AG09309 (cell line): ENCODE results near the gene DDOST.

ENCODE experiments used
- DNase-seq: peaks from one replicate; pipeline ENCODE4 v3.0.0-alpha.2; 2010; ENCODE audit warnings: low read depth
- H3K4me3 ChIP-seq: 2 replicates; pipeline ENCODE4 v1.5.1; 2011; ENCODE audit warnings: mild to moderate bottlenecking, low read depth, low read length, moderate library complexity; ENCODE audit not compliant: control insufficient read depth
- CTCF ChIP-seq: IDR thresholded peaks from 2 replicates; pipeline ENCODE4 v1.5.1; 2011; ENCODE audit warnings: mild to moderate bottlenecking, low read depth, low read length, inconsistent platforms; ENCODE audit not compliant: insufficient read depth, control insufficient read depth; ENCODE audit errors: missing control alignments

Gene DDOST

GRCh38 chr1:20705203-20705755, 44.1 kb upstream of the DDOST start:
- no peak for TF ChIP-seq CTCF
- DNase-seq: no peak
- H3K4me3 ChIP-seq: no peak overlapping the region

DNA sequence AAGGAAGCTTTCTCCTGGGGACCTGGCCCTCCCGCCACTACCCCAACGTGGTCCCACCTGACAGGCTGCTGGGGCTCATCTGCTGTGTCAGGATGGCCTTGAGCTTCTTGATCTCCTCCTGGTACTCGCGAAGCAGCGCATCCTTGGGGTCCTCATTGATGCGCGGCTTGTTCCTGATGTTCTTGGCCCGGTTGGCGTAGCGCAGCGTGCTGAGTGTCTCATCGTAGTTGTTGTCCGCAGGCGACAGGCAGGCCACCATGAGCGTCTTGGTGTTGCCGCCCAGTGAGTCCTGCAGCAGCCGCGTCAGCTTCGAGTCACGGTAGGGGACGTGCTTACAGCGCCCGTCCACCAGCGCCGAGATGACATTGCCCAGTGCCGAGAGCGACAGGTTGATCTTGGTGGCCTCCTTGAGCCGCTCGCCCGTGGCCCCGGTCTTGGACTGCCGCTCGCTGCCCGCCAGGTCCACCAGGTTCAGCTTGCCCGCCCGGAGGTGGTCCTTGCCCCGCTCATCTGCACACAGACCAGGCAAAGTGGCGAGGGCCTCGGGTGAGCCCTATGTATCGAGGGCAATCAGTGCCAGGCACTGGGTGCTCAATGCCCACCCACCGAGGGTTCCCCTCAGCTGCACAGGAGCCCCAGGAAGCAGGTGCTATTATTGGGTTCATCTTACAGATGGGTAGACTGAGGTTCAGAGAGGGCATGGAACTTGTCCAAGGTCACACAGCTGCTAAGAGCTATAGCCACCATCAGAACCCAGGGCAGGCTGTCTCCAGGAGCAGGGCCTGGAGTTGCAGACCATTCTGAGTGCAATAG, 43.4 kb upstream of the DDOST start:
- DNase-seq: no peak
- H3K4me3 ChIP-seq: no peak overlapping the region
- TF ChIP-seq CTCF: no peak

DNA sequence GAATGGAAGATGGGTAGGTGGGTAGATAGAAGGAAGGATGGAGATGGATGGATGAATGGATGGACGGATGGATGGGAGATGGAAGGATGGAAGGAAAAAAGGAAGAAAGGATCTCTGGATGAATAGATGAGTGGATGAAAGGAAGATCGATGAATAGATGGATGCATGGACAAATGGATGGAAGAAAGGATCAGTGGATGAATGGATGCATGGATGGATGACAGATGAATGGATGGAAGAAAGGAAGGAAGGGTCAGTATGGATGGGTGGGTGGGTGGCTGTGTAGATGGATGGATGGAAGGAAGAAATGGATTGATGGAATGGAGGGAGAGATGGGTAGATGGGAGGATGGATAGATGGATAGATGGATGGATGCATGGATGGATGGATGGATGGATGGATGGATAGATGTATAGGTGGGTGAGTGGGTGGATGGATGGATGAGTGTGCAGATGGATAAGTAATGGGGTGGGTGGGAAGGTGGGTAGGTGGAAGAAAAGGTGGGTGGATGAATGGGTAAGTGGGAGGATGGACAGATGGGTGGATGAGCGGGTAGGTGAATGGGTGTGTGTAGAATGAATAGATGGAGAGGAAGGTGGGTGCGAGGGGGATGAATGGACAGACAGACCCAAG, 42.1 kb upstream of the DDOST start:
- TF ChIP-seq CTCF: no peak

DNA sequence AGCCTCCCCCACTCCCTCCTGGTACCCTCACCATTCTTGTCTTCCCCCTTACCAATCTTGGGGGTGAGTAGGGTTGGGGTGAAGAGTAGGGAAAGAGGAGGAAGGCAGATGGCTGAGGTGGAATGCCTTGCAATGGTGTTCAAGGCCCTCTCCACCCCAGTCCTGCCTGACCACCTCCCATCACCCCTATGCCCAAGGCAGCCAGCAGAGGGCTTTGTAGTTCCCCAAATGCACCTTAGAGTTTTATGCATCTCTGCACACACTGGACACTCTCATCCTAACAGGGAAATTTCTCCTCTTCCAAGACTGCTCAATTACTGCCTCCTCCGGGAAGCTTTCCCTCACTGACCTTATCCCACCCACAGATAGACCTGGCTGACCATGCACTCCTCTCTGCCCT, 41.2 kb upstream of the DDOST start:
- no peak overlapping the region for H3K4me3 ChIP-seq
- DNase-seq: no peak
- TF ChIP-seq CTCF: peak; percentile 63

More for the DNA sequence above, 42.1 kb upstream of the DDOST start:
- DNase-seq: no peak
- H3K4me3 ChIP-seq: no peak overlapping the region

GRCh38 chr1:20701847-20702246, 40.7 kb upstream of the DDOST start:
- DNase-seq: no peak
- TF ChIP-seq CTCF: no peak
- no peak overlapping the region for H3K4me3 ChIP-seq

GRCh38 chr1:20701446-20701845, 40.3 kb upstream of the DDOST start:
- no peak for DNase-seq
- no peak for TF ChIP-seq CTCF
- H3K4me3 ChIP-seq: no peak overlapping the region
